Measurements from ENCODE around the gene ACTR3. TPM values are rescaled to one million over a fixed set of nuclear protein-coding genes. Genes with fewer than 3 reads are reported as not detected.
"Not testable (repeated sequence)": the region's sequence is repeated elsewhere in the genome, so short reads cannot be mapped to it uniquely, and the experiment has no call there.

Gene ACTR3
- total and polyA plus RNA-seq, 4 donors: 35.5 to 260 (median 184) TPM

DNA sequence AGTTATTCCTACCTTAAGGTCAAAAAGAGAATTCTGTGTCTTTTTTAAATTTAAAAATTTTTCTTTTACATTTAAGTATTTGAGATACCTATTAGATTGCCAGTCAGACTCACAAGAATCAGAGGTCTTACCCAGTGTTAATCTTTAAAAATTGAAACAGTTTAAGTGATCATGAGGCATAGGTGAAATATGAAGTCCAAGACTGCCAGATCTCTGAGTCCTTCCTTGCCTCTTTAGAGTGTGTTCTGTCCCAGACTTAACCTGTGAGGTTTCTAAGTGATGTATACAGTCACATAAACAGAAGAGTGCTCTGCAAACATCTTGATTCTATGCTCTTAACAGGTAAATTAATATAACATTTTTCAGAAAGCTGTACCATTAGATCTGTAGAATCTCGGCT lies 40.6 kb downstream of the ACTR3 start:
- Histone ChIP-seq H3K9me3 (ENCODE audit: control insufficient read depth in 4 of 4, insufficient read depth in 3 of 4, low read length in 3 of 4) (no peaks in the 10 kb centered on the region), H3K27me3 (ENCODE audit: control insufficient read depth in 3 of 3, insufficient read depth in 3 of 3, low read length in 2 of 3) (no peaks in the 10 kb centered on the region), H3K9ac (ENCODE audit: insufficient read depth in 1 of 2, low read length in 2 of 2) (no peak overlapping the region), H3K36me3 (ENCODE audit: control insufficient read depth in 4 of 4, insufficient read depth in 4 of 4, low read length in 4 of 4) (peaks cover 11 to 20% (median 12%) of the 10 kb centered on the region in 4 donors), H3K27ac (ENCODE audit: low read depth in 1 of 2, low read length in 1 of 2) (no peak overlapping the region), H3K4me1 (ENCODE audit: control insufficient read depth in 5 of 5, insufficient read depth in 5 of 5, low read length in 5 of 5) (no peaks in the 10 kb centered on the region), H3K4me3 (no peak overlapping the region)
- WGBS, 2 donors: 97 to 100% methylated on average over 1 of the region's 1 CpG
- no peak for ATAC-seq (ENCODE audit: insufficient read depth, low FRiP score)
- DNase-seq: no peak
- TF ChIP-seq, protein P1, sequence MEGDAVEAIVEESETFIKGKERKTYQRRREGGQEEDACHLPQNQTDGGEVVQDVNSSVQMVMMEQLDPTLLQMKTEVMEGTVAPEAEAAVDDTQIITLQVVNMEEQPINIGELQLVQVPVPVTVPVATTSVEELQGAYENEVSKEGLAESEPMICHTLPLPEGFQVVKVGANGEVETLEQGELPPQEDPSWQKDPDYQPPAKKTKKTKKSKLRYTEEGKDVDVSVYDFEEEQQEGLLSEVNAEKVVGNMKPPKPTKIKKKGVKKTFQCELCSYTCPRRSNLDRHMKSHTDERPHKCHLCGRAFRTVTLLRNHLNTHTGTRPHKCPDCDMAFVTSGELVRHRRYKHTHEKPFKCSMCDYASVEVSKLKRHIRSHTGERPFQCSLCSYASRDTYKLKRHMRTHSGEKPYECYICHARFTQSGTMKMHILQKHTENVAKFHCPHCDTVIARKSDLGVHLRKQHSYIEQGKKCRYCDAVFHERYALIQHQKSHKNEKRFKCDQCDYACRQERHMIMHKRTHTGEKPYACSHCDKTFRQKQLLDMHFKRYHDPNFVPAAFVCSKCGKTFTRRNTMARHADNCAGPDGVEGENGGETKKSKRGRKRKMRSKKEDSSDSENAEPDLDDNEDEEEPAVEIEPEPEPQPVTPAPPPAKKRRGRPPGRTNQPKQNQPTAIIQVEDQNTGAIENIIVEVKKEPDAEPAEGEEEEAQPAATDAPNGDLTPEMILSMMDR (IDR thresholded peaks at IDR 0.05; ENCODE audit: control extremely low read depth, extremely low read depth): no peak

DNA sequence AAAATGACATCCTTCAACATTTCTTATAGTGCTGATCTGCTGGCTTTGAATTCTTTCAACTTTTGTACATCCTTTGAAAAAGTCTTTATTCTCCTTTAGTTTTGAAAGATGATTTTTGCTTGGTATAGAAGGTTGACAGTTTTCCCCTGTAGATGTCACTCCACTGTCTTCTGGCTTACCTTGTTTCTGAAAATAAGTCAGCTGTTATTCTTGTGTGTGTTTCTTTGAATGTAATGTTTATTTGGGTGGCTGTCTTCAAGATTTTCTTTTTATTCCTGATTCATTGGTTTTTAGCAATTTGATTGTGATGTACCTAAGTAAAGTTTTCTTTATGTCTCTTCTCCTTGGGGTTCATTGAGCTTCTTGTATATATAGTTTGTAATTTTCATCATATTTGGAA lies 47.6 kb downstream of the ACTR3 start:
- peaks cover 0 to 9% (median 0%) of the 10 kb centered on the region in 4 donors for H3K9me3 ChIP-seq (ENCODE audit: control insufficient read depth in 4 of 4, insufficient read depth in 3 of 4, low read length in 3 of 4)
- ATAC-seq (ENCODE audit: insufficient read depth, low FRiP score) (no peak), DNase-seq (peak in 1 of 3 donors; percentile 1)
- H3K36me3 ChIP-seq (ENCODE audit: control insufficient read depth in 4 of 4, insufficient read depth in 4 of 4, low read length in 4 of 4): peaks cover 16 to 33% (median 24%) of the 10 kb centered on the region in 4 donors
- H3K27me3 ChIP-seq (ENCODE audit: control insufficient read depth in 3 of 3, insufficient read depth in 3 of 3, low read length in 2 of 3): no peaks in the 10 kb centered on the region
- H3K27ac ChIP-seq (ENCODE audit: low read depth in 1 of 2, low read length in 1 of 2): no peak overlapping the region
- no peaks in the 10 kb centered on the region for H3K4me1 ChIP-seq (ENCODE audit: control insufficient read depth in 5 of 5, insufficient read depth in 5 of 5, low read length in 5 of 5)
- no peak overlapping the region for H3K9ac ChIP-seq (ENCODE audit: insufficient read depth in 1 of 2, low read length in 2 of 2)
- H3K4me3 ChIP-seq: no peak overlapping the region
- TF ChIP-seq, protein P1 (IDR thresholded peaks at IDR 0.05; ENCODE audit: control extremely low read depth, extremely low read depth): no peak

DNA sequence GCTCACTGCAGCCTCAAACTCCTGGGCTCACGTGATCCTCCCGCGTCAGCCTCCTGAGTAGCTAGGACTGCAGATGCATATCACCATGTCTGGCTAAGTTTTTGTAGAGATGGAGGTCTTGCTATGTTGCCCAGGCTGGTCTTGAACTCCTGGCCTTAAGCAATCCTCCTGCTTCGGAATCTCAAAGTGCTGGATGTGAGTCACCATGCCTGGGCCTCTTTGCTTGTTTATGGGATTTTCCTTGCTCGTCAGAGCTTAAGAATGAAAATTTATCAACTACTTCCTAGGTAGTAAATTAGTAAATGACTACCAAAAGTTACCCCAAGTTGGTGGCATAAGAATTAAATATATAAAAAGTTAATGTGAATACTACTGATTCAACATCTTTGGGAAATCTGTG lies 51.0 kb downstream of the ACTR3 start:
- Histone ChIP-seq H3K9ac (ENCODE audit: insufficient read depth in 1 of 2, low read length in 2 of 2) (no peak overlapping the region), H3K9me3 (ENCODE audit: control insufficient read depth in 4 of 4, insufficient read depth in 3 of 4, low read length in 3 of 4) (peaks cover 0 to 9% (median 0%) of the 10 kb centered on the region in 4 donors), H3K36me3 (ENCODE audit: control insufficient read depth in 4 of 4, insufficient read depth in 4 of 4, low read length in 4 of 4) (peaks cover 20 to 33% (median 25%) of the 10 kb centered on the region in 4 donors), H3K4me3 (no peak overlapping the region), H3K27me3 (ENCODE audit: control insufficient read depth in 3 of 3, insufficient read depth in 3 of 3, low read length in 2 of 3) (no peaks in the 10 kb centered on the region), H3K27ac (ENCODE audit: low read depth in 1 of 2, low read length in 1 of 2) (no peak overlapping the region), H3K4me1 (ENCODE audit: control insufficient read depth in 5 of 5, insufficient read depth in 5 of 5, low read length in 5 of 5) (no peaks in the 10 kb centered on the region)
- DNase-seq: no peak
- TF ChIP-seq, protein P1 (IDR thresholded peaks at IDR 0.05; ENCODE audit: control extremely low read depth, extremely low read depth): no peak
- no peak for ATAC-seq (ENCODE audit: insufficient read depth, low FRiP score)
- WGBS, 2 donors: 84 to 97% methylated on average over 5 of the region's 5 CpGs

DNA sequence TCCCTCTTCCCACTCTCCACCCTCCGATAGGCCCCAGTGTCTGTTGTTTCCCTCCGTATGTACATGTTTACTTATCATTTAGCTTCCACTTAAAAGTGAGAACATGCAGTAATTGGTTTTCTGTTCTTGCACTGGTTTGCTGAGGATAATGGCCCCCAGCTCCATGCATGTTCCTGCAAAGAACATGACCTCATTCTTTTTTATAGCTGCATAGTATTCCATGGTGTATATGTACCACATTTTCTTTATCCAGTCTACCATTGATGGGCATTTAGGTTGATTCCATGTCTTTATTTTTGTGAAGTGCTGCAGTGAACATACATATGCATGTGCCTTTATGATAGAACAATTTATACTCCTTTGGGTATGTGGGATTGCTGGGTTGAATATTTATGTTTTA lies 55.9 kb downstream of the ACTR3 start:
- peaks cover 20 to 37% (median 27%) of the 10 kb centered on the region in 4 donors for H3K36me3 ChIP-seq (ENCODE audit: control insufficient read depth in 4 of 4, insufficient read depth in 4 of 4, low read length in 4 of 4)
- H3K27ac ChIP-seq (ENCODE audit: low read depth in 1 of 2, low read length in 1 of 2); H3K4me3 ChIP-seq; H3K9me3 ChIP-seq (ENCODE audit: control insufficient read depth in 4 of 4, insufficient read depth in 3 of 4, low read length in 3 of 4); DNase-seq; H3K4me1 ChIP-seq (ENCODE audit: control insufficient read depth in 5 of 5, insufficient read depth in 5 of 5, low read length in 5 of 5); H3K27me3 ChIP-seq (ENCODE audit: control insufficient read depth in 3 of 3, insufficient read depth in 3 of 3, low read length in 2 of 3); ATAC-seq (ENCODE audit: insufficient read depth, low FRiP score); H3K9ac ChIP-seq (ENCODE audit: insufficient read depth in 1 of 2, low read length in 2 of 2): not testable (repeated sequence)
- 98 to 99% methylated on average over 2 of the region's 2 CpGs for WGBS, 2 donors

DNA sequence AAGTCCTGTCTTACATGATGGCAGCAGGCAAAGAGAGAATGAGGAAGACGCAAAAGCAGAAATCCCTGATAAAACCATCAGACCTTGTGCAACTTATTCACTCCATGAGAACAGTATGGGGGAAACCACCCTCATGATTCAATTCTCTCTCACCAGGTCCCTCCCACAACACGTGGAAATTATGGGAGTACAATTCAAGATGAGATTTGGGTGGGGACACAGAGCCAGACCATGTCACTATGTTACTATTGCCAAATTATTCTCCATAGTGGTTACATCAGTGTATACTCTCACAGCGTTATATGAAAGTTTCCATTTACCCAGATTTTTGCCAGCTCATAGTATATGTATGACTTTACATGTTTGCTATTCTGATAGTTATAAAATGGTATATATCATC lies 61.0 kb downstream of the ACTR3 start:
- WGBS, 2 donors: 65 to 76% methylated on average over 3 of the region's 3 CpGs

More for the DNA sequence above, 61.0 kb downstream of the ACTR3 start:
- not testable (repeated sequence) for H3K9me3 ChIP-seq (ENCODE audit: control insufficient read depth in 4 of 4, insufficient read depth in 3 of 4, low read length in 3 of 4); H3K4me1 ChIP-seq (ENCODE audit: control insufficient read depth in 5 of 5, insufficient read depth in 5 of 5, low read length in 5 of 5); H3K27me3 ChIP-seq (ENCODE audit: control insufficient read depth in 3 of 3, insufficient read depth in 3 of 3, low read length in 2 of 3); H3K9ac ChIP-seq (ENCODE audit: insufficient read depth in 1 of 2, low read length in 2 of 2); ATAC-seq (ENCODE audit: insufficient read depth, low FRiP score); H3K27ac ChIP-seq (ENCODE audit: low read depth in 1 of 2, low read length in 1 of 2); H3K4me3 ChIP-seq; DNase-seq
- peaks cover 15 to 29% (median 25%) of the 10 kb centered on the region in 4 donors for H3K36me3 ChIP-seq (ENCODE audit: control insufficient read depth in 4 of 4, insufficient read depth in 4 of 4, low read length in 4 of 4)

Measured in lung (tissue), 12 donors.